GM21576 (cell line): Measurements from ENCODE around the gene GPAM.

Experiments
- ATAC-seq: cut with Tn5 transposase; IDR thresholded peaks from one replicate; pipeline ENCODE4 v1.9.1; 2021; ENCODE audit warnings: mild to moderate bottlenecking, moderate library complexity; ENCODE audit not compliant: unreplicated experiment

Gene GPAM

DNA sequence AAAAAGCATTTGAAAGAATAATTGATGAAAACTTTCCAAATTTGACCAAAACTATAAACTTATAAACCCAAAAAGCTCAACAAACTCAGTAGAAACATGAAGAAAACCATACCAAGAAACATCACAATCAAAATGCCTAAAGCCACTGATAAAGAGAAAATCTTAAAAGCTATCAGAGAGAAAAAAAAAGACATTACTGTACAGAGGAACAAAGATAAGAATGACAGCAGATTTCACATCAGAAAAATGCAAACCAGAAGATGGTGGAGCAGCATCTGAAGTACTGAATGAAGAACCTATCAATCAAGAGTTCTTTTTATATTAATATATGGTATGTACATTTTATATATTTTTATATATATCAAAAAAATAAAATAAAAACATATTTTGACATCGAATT, 2.4 kb upstream of the GPAM start:
- no peak for ATAC-seq

DNA sequence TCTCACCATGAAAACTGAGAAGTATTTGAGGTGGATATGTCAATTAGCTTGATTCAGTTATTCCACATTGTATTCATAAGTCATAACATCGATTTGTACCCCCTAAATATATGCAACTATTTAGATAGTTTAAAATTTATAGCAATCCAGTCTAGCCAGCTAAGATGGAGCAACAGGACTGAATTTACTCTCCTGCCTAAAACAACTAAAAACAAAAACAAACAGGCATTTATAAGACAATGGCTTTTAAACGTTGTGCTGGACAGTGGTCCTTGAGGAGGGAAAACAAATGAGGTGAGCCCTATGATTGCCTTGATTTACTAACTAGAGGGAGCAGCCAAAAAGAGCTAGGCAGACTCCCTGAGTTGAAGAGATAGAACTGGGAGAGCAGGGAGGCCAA, 814 bp upstream of the GPAM start:
- no peak for ATAC-seq

DNA sequence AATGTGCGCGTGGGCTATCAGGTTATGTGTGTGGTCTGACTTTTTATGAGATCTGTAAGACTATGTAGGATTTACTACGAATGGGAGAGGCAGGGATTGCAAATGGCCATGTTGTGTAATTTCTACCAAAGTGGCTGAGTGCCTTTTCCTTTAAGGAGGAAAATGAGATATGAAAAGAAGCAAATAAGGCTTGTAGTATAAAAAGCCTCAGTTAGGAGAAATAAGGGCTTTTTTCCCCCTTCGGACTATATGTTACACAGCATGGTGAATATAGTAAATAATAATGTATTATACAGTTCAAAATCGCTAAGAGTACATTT, 447 bp upstream of the GPAM start:
- ATAC-seq: no peak

DNA sequence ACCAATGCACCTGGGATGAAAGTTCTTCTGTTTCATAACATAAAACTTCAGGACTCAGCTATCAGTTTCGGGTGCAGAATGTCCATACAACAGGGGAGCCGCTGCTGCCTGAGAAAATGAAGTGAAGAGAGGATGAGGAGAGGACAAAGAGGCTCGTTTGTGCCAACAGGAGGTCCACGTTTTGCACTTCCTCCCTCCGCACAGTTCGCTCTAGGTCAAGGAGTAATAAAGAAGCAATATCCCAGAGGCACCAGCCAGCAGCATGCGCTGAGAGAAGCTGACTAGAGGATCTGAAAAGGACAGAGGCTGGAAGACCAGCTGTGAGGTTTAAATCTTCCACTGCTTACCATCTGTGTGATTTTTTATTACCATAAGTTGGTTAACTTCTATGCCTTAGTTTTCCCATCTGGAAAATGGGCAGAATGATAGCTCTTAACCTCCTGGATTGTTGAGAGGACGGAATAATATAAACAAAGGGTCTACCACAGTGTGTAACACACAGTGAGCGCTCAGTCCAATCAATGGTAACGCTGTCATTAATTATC, 709 bp downstream of the GPAM start:
- no peak for ATAC-seq

DNA sequence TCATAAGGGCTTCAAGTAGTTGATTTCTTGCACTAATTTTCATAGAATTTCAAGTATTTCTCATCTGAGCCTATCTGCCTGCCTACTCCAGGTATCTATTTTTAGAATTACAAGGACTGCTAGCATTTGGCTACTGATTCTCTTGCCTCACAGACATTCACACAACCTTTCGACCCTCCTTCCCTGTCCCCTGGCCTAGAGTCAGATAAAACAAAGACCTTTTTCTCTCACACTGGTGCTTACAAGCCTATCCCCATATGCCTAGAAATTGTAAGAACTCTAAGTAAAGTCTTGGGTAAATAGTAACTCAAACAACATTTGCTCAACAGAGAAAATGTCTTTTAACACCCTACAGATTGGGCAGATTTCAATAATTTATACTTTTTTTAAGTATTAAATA, 6.3 kb downstream of the GPAM start:
- ATAC-seq: no peak

DNA sequence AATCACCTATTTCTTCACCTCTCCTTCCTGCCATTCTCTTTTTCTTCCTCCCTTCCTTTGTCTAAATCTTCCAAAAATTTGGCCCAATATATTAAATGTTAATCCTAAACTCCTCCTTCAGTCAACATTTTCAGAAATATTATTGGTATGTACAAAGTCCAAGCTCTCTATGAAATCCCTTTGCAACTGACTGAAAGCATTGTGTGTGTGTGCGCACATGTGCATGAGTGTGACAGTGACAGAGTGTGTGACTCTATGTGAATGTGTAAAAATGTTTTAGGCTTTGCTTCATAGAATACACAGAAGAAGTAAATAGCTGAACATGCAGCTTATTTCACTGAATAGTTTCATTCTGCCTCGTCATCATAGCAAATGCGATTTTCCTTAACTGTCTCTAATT, 7.0 kb downstream of the GPAM start:
- ATAC-seq: no peak

DNA sequence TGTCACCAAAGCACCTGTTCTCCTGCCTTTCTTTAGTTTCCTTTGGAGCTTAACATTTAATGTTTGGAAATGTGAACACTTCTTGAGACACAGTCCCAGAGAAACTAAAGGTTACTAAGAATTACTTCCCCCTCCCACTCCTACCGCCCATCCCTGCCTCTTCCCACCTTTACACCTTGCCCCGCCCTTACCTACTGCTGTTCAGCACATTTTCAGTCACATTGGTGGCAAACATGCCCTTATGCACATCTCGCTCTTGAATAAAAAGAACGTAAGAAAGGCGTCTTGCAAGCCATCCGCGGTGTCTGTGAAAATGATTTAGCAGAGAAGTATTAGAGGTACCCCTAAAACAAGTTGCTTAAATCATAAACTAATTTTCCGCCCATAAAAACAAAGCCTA, 8.2 kb downstream of the GPAM start:
- ATAC-seq: no peak

DNA sequence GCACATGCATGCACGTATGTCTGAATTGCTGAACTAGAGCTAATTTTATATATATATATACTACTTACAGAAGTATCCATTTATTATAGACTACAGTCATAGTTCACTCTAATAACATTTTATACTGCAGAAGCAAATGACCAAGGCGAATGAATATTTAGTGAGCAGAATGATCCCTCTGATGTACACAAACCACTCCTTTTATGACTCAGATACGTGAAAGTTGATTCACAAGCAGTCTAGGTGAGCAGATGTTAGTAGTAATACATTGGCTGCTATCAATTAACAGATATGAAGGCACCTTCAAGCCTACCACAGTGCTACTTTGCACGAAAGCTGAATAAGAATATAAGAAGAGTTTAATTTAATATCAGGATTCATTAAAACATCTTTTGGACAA, 10.4 kb downstream of the GPAM start:
- ATAC-seq: no peak

DNA sequence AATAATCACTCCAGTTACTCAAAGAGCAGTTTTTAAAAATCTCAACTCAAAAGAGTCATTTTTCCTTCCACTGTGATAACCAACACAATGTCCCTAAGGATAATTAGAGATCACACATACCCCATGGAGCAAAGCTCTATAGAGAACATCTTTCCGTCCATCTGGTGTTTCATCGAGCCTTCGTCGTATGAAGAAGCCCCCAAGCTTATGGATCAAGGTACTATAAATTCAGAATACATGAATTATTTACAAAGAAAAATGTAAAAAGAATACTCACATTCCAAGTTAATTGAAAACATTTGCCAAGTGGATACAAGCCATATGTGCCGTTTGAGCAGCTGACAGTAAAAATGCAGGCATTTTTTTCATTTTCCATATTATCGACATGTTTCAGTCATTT, 14.8 kb downstream of the GPAM start:
- no peak for ATAC-seq

DNA sequence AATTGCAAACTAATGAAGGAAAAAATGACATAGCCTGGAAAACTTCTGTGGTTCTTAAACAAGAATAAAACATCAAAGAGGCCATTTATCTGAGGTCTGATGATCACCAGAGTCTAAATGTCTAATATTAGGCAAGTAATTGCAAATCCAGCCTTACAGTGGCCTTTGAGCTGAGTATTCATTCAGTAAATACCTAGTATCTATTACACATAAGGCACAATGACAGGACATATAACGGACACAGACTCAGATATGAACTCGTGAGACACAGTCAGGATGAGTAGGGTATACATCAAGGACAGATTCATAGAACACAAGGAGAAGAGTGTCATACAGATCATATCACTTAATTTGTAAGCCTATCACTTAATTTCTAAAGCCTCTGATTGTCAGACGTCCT, 16.8 kb downstream of the GPAM start:
- no peak for ATAC-seq

DNA sequence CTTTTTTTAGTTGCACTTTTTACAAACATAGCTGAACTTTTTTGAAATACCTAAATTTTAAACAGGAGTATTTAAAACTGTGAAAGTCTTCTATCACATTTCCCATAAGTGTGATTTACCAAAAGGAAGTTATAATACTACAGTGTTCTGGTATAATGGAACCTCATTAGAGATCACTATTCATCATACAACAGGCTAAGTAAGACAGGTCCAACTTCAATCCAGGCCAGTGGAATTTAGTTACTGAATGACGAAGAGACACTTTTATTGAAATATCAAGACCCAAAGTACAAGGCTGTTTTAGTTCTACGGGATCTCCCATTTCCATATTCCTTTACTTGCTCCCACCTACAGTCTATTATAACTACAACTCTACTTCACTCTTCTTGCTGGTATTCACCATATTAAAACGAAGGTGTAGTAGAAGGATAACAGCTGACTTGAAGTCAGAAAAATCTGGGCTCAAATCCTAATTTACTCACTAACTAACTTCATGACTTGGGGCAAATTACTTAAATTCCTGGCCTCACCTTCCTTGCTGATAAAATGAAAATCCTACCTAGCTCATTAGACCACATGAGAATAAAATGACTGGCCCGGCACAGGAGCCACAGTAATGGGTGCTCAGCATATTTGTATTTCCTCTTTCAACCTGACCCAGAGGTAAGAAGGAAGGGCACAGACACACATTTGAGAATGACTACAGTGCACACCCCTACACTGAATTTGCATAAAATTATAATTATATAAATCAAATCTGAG, 21.6 kb downstream of the GPAM start:
- ATAC-seq: no peak

DNA sequence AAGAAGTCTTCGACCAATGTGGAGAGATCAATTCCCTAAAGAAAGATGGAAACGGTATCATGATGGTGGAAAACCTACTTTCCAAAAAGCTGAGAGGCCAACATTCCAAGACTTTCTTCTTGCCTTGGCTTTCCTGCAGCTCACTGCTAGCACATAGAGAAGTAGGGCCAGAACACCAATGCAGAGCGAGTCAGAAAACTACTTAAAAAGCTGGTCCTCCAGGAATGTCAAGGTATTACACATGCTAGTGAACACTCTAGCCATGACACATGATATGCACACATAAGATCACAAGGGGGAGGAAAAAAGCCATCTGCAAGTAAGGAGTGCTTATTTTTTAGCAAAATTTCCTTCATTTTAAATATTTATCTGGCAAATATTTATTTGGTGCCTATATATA, 22.7 kb downstream of the GPAM start:
- no peak for ATAC-seq

DNA sequence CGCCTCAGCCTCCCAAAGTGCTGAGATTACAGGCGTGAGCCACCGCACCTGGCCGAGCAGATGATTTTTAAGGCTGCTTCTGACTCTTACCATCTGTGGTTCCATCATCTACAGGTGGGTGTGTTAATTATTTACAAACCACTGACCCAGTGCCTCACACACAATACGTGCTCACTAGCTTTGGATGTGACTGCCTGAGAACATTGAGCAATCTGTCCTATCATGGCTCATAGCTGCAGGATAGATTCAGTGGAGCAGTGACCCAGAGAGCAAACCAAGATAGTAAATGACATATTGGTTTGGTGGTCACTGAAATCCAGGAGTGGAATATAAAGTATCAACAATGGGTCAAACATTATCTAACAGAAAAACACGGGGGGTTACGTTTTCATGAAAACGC, 24.1 kb downstream of the GPAM start:
- ATAC-seq: no peak

DNA sequence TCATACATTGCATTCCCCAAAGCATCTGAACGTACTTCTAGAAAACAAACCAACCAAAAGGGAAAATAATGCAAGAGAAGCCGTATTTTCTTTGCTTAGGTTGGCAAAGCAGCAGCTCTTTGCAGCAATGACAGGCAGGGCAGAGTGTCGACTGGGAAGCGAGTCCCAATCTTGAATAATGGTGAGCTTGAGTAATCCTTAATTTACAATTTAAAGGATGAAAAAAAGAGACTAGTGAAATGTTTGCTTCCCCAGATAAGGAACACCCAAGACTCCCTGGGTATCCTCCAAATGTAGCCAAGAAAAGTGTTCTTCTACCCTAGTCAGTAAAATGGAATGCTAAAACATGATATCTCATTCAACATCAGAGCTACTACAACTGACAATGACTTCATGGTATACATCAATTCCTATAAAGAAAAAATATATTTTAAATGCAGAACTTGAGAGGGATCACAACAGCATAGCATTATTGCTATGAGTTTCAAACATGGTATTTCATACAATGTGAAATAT, 32.0 kb downstream of the GPAM start:
- ATAC-seq: no peak

DNA sequence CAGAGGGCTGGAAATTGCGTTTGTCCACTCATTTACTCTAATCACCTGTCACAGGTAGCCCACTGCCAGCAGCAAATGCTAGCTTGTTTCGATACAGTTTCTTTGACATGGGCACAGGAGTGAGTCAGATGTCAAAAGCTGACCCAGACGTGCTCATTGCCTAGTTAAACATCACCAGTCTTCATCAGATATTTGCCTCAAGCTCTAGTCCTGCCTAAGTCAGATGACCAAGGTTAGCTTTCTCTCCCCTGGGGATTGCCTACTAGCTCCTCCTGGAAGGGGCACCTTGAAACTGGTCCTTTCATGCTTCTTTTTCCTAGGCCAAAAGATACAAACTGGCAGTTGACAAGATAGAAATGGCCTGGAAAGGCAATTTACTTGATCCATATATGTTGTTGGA, 35.2 kb downstream of the GPAM start:
- ATAC-seq: no peak

DNA sequence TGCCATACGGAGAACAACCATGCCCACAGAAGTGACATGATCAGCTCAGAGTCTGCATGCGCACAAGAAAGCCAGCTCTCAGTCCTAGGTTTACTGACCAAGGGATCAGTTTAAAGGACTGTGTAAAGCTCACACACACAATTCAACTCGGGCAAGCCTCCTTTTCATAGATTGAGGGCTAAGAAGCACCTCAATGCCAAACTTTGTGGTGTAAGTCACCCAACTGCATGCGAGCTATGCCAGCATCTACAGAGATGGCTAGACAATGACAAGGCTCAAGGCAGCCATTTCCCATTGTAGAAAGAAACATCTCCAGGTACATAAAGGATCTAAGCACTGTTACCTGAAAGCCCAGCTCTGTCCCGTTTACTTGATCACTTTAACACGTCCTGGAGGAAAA, 36.8 kb downstream of the GPAM start:
- ATAC-seq: no peak

DNA sequence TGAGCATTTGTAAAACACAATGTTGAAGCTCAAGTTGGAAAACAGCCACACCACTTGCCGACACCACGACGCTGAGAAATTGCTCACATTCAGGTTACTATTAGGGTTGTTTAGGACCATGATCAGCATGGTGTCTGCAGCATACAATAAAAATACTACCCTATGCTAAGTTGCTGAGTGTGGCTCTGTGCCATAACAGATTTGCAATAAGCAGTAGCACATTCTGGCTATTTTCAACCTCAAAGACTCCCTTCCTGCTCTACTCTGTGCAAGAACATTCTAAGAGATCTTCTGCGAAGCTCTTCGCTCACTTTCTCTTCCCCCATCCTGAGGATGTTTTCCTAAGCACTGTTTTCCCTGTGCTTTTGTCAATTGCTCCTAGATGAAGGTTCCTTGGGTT, 38.3 kb downstream of the GPAM start:
- ATAC-seq: no peak

DNA sequence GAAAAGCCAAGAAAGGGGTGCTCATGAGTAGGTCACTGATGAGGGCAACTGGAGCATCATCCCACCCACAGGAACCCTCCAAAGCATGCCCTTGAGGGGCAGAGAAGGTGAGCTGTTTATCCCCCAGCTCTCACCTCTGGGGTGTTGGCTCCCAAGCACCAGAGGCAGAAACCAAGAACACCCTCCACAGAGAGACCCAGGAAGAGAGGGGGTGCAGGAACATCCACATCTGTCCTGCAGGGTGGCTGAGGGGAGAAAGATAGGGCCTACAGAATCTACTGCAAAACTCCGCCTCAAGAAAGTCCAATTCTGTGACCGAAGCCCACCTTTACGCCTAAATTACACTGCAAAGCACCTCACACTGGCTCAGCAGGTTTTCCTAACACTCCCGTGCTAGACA, 40.1 kb downstream of the GPAM start:
- no peak for ATAC-seq

DNA sequence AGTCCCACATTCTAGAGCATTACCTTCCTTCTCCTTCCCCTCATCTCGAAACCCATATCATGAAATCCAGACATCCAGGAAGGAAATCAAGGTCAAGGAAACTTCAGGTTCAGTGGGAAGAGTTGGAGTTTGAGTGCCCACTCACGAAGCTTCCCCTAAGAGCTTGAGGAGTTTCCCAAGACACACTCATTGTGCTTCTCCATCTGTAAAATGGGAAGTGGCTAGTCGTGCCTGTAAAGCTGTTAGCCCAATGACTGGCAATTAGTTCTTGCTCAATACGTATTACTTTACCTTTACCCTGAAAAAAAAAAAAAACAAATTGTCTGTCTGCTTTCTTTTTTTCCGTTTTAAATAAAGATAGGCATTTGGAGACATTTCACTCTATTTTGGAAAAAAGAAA, 42.3 kb downstream of the GPAM start:
- no peak for ATAC-seq

DNA sequence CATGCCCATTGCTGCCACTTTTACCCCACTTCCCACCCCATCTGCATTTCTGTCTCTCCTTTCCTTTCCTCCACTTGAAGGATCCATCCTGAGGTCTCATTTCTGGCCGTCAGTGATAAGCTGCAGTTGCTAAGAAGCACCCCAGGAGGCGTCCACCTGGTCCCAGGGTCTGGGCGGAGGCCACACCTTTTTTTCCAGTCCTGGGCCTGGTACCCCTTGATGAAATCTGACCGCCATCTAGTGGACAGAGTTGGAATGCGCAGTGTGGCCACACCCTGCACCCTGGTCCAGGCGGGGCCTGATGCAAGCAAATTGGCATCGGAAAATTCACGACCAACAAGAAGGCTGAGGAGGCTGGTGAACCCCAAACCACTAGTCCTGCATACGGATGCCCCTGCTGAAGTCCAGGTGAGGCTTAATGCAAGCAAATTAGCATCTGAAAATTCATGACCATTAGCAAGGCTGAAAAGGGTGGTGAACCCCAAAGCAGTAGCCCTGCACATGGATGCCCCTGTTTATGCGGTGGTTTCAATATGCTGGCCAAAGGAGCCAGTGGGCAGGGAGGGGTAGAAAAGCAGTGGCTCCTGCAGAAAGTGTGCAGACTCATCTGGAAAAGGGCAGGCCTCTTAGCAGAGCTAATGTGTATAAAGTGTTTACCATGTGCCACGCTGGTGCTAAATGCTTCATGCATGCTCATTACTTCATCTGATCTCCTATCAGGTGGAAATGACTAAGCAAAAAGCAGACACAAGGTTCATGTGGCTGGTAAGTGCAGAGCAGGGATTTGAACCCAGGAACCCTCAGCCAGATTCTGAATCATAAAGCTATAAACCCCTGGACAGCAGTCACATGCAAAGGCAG, 43.2 kb downstream of the GPAM start:
- peak; percentile 98 for ATAC-seq

DNA sequence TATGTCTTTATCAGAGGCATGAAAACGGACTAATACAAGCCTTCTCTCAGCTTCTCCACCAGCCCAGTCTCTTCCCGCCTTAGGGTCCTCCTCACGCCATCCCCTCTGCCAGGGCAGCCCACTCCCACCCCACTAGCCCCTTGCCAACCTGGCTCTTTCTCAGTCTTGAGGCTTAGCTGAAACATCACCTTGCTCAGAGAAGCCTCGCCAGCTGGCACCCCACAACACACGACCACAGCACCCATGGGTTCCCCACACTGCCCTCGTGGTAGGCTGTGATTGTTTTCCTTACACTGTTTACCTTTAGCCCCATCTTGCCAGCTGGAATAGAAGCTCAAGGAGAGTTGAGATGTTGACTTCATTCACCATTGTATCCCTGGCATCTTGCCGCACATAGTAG, 44.4 kb downstream of the GPAM start:
- ATAC-seq: no peak
